WTC11 (cell line): ENCODE data around the gene SAFB2. TPM values are rescaled to one million over a fixed set of nuclear protein-coding genes. Genes with fewer than 3 reads are reported as not detected.

Source experiments
- ATAC-seq: fragments of 200-7000 bp; cut with Tn5 transposase; 2 replicates; pipeline ENCODE4 v1.10.0; 2021; ENCODE audit warnings: mild to moderate bottlenecking, moderate library complexity
- CTCF ChIA-PET: fragments of 300-600 bp; sonication (Branson Sonifier 250); formaldehyde crosslinking; loops from one replicate; lab custom pipeline; 2021; ENCODE audit warnings: antibody characterized with exemption; lab: Charles Lee
- POLR2A ChIA-PET: fragments of 350-600 bp; sonication (Branson Sonifier 250); formaldehyde crosslinking; loops from one replicate; lab custom pipeline; 2021; ENCODE audit warnings: antibody characterized with exemption; lab: Charles Lee
- DNase-seq: peaks from one replicate; pipeline ENCODE4 v3.0.0; 2021; ENCODE audit warnings: low spot score
- H3K27ac Mint-ChIP-seq: 2 replicates; pipeline ENCODE4 v1.8.0; 2021; ENCODE audit warnings: mixed read lengths
- H3K27me3 Mint-ChIP-seq: 2 replicates; pipeline ENCODE4 v1.8.0; 2021; ENCODE audit warnings: low read depth, mild to moderate bottlenecking, moderate library complexity, mixed read lengths
- H3K36me3 Mint-ChIP-seq: 2 replicates; pipeline ENCODE4 v1.8.0; 2021; ENCODE audit warnings: mixed read lengths
- H3K4me1 Mint-ChIP-seq: 2 replicates; pipeline ENCODE4 v1.8.0; 2022; ENCODE audit warnings: mixed read lengths
- H3K4me3 Mint-ChIP-seq: 2 replicates; pipeline ENCODE4 v1.8.0; 2021; ENCODE audit warnings: mild to moderate bottlenecking, moderate library complexity, mixed read lengths
- H3K9me3 Mint-ChIP-seq: 2 replicates; pipeline ENCODE4 v1.8.0; 2021; ENCODE audit warnings: mixed read lengths
- FOXP1 ChIP-seq: sonication (generic); formaldehyde crosslinking; IDR thresholded peaks from 2 replicates; pipeline ENCODE4 v1.8.0; 2022; ENCODE audit warnings: missing genetic modification reagents, mild to moderate bottlenecking, moderate library complexity, borderline replicate concordance
- GRHL2 ChIP-seq: fragments of 250-450 bp; sonication (Bioruptor Pico); IDR thresholded peaks from 2 replicates; pipeline ENCODE4 v1.8.0; 2022; ENCODE audit warnings: mild to moderate bottlenecking, moderate library complexity; ENCODE audit not compliant: insufficient replicate concordance, severe bottlenecking
- GTF2I ChIP-seq: fragments of 250-450 bp; sonication (Bioruptor Pico); conservative IDR thresholded peaks from 2 replicates; pipeline ENCODE4 v1.4.0; 2021; ENCODE audit warnings: mild to moderate bottlenecking
- HMGA2 ChIP-seq: fragments of 250-450 bp; sonication (Bioruptor Pico); IDR thresholded peaks from 2 replicates; pipeline ENCODE4 v1.4.0; 2021; ENCODE audit warnings: mild to moderate bottlenecking, moderate library complexity
- JAZF1 ChIP-seq: fragments of 250-450 bp; sonication (Bioruptor Pico); IDR thresholded peaks from 2 replicates; pipeline ENCODE4 v1.9.0; 2021; ENCODE audit warnings: moderate library complexity, mild to moderate bottlenecking, inconsistent platforms
- NFE2L1 ChIP-seq: sonication (generic); formaldehyde crosslinking; IDR thresholded peaks from 2 replicates; pipeline ENCODE4 v1.8.1; 2023; ENCODE audit warnings: missing genetic modification reagents
- NFYB ChIP-seq: sonication (generic); formaldehyde crosslinking; conservative IDR thresholded peaks from 2 replicates; pipeline ENCODE4 v1.8.0; 2022; ENCODE audit warnings: low read depth, missing genetic modification reagents
- RELA ChIP-seq: sonication (generic); formaldehyde crosslinking; IDR thresholded peaks from 2 replicates; pipeline ENCODE4 v1.8.1; 2022; ENCODE audit warnings: missing genetic modification reagents, mild to moderate bottlenecking, borderline replicate concordance
- SMAD4 ChIP-seq: sonication (generic); formaldehyde crosslinking; IDR thresholded peaks from 2 replicates; pipeline ENCODE4 v1.8.0; 2022; ENCODE audit warnings: mild to moderate bottlenecking, missing genetic modification reagents
- SP1 ChIP-seq: sonication (generic); formaldehyde crosslinking; conservative IDR thresholded peaks from 2 replicates; pipeline ENCODE4 v1.8.1; 2022; ENCODE audit warnings: missing genetic modification reagents
- TEAD1 ChIP-seq: sonication (generic); formaldehyde crosslinking; IDR thresholded peaks from 2 replicates; pipeline ENCODE4 v1.8.0; 2022; ENCODE audit warnings: mild to moderate bottlenecking, missing genetic modification reagents
- ZNF219 ChIP-seq: sonication (generic); formaldehyde crosslinking; IDR thresholded peaks from 2 replicates; pipeline ENCODE4 v1.8.0; 2023; ENCODE audit warnings: missing genetic modification reagents, mild to moderate bottlenecking, borderline replicate concordance
- ZNF232 ChIP-seq: sonication (generic); formaldehyde crosslinking; IDR thresholded peaks from 2 replicates; pipeline ENCODE4 v1.8.0; 2022; ENCODE audit warnings: mild to moderate bottlenecking, missing genetic modification reagents
- ZNF416 ChIP-seq: fragments of 250-450 bp; sonication (Bioruptor Pico); IDR thresholded peaks from 2 replicates; pipeline ENCODE4 v1.9.0; 2021; ENCODE audit warnings: mild to moderate bottlenecking, inconsistent platforms
- ZNF423 ChIP-seq: fragments of 250-450 bp; sonication (Bioruptor Pico); IDR thresholded peaks from 2 replicates; pipeline ENCODE4 v2.1.2; 2022; ENCODE audit warnings: mild to moderate bottlenecking, moderate library complexity
- total RNA-seq: library from RNA; stranded (reverse); gene quantifications from 3 replicates; pipeline ENCODE4 v1.2.3, GENCODE V29; 2021
- TF ChIP-seq, protein P1 (sequence below): fragments of 250-450 bp; sonication (Bioruptor Pico); IDR thresholded peaks from 2 replicates; pipeline ENCODE4 v1.9.0; 2021; ENCODE audit warnings: mild to moderate bottlenecking, borderline replicate concordance
- TF ChIP-seq, protein P2 (sequence below): sonication (generic); formaldehyde crosslinking; IDR thresholded peaks from 2 replicates; pipeline ENCODE4 v1.8.1; 2023; ENCODE audit warnings: mild to moderate bottlenecking, moderate library complexity, missing genetic modification reagents
- TF ChIP-seq, protein P3 (sequence below): sonication (generic); formaldehyde crosslinking; IDR thresholded peaks from 2 replicates; pipeline ENCODE4 v1.8.1; 2022; ENCODE audit warnings: missing genetic modification reagents, borderline replicate concordance
- TF ChIP-seq, protein P4 (sequence below): fragments of 200-600 bp; IDR thresholded peaks from 2 replicates; pipeline ENCODE4 v1.8.0; 2022; ENCODE audit warnings: antibody characterized with exemption
- TF ChIP-seq, protein P5 (sequence below): sonication (generic); formaldehyde crosslinking; IDR thresholded peaks from 2 replicates; pipeline ENCODE4 v1.8.1; 2023; ENCODE audit warnings: mild to moderate bottlenecking, missing genetic modification reagents, moderate library complexity
- TF ChIP-seq, protein P6 (sequence below): sonication (generic); formaldehyde crosslinking; IDR thresholded peaks from 2 replicates; pipeline ENCODE4 v1.8.1; 2023; ENCODE audit warnings: mild to moderate bottlenecking, missing genetic modification reagents
- TF ChIP-seq, protein P7 (sequence below): fragments of 250-450 bp; sonication (Bioruptor Pico); IDR thresholded peaks from 2 replicates; pipeline ENCODE4 v2.1.2; 2022; ENCODE audit warnings: mild to moderate bottlenecking, moderate library complexity

Gene SAFB2
- total RNA-seq, 1 experiment from 2014 or later = 100 TPM

DNA sequence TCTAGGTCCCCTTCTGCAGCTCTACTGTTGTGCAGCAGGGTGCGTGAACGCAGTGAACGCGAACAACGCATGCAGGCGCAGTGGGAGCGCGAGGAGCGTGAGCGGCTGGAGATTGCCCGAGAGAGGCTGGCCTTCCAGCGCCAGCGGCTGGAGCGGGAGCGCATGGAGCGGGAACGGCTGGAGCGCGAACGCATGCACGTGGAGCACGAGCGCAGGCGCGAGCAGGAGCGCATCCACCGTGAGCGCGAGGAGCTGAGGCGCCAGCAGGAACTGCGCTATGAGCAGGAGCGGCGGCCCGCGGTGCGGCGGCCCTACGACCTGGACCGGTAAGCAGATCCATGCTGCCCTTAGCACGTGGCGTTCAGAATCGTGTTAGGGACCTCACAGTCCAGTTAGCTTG lies 38.9 kb upstream of the SAFB2 start (continued):
- TF ChIP-seq, protein P1, sequence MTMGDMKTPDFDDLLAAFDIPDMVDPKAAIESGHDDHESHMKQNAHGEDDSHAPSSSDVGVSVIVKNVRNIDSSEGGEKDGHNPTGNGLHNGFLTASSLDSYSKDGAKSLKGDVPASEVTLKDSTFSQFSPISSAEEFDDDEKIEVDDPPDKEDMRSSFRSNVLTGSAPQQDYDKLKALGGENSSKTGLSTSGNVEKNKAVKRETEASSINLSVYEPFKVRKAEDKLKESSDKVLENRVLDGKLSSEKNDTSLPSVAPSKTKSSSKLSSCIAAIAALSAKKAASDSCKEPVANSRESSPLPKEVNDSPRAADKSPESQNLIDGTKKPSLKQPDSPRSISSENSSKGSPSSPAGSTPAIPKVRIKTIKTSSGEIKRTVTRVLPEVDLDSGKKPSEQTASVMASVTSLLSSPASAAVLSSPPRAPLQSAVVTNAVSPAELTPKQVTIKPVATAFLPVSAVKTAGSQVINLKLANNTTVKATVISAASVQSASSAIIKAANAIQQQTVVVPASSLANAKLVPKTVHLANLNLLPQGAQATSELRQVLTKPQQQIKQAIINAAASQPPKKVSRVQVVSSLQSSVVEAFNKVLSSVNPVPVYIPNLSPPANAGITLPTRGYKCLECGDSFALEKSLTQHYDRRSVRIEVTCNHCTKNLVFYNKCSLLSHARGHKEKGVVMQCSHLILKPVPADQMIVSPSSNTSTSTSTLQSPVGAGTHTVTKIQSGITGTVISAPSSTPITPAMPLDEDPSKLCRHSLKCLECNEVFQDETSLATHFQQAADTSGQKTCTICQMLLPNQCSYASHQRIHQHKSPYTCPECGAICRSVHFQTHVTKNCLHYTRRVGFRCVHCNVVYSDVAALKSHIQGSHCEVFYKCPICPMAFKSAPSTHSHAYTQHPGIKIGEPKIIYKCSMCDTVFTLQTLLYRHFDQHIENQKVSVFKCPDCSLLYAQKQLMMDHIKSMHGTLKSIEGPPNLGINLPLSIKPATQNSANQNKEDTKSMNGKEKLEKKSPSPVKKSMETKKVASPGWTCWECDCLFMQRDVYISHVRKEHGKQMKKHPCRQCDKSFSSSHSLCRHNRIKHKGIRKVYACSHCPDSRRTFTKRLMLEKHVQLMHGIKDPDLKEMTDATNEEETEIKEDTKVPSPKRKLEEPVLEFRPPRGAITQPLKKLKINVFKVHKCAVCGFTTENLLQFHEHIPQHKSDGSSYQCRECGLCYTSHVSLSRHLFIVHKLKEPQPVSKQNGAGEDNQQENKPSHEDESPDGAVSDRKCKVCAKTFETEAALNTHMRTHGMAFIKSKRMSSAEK (CRISPR knock-in tag) = no peak
- TF ChIP-seq FOXP1 (CRISPR knock-in tag) = no peak
- TF ChIP-seq ZNF219 = no peak
- TF ChIP-seq, protein P2, sequence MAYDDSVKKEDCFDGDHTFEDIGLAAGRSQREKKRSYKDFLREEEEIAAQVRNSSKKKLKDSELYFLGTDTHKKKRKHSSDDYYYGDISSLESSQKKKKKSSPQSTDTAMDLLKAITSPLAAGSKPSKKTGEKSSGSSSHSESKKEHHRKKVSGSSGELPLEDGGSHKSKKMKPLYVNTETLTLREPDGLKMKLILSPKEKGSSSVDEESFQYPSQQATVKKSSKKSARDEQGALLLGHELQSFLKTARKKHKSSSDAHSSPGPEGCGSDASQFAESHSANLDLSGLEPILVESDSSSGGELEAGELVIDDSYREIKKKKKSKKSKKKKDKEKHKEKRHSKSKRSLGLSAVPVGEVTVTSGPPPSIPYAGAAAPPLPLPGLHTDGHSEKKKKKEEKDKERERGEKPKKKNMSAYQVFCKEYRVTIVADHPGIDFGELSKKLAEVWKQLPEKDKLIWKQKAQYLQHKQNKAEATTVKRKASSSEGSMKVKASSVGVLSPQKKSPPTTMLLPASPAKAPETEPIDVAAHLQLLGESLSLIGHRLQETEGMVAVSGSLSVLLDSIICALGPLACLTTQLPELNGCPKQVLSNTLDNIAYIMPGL (CRISPR knock-in tag) = no peak
- no peak for TF ChIP-seq ZNF423 (CRISPR knock-in tag)
- TF ChIP-seq JAZF1 = no peak
- TF ChIP-seq, protein P3, sequence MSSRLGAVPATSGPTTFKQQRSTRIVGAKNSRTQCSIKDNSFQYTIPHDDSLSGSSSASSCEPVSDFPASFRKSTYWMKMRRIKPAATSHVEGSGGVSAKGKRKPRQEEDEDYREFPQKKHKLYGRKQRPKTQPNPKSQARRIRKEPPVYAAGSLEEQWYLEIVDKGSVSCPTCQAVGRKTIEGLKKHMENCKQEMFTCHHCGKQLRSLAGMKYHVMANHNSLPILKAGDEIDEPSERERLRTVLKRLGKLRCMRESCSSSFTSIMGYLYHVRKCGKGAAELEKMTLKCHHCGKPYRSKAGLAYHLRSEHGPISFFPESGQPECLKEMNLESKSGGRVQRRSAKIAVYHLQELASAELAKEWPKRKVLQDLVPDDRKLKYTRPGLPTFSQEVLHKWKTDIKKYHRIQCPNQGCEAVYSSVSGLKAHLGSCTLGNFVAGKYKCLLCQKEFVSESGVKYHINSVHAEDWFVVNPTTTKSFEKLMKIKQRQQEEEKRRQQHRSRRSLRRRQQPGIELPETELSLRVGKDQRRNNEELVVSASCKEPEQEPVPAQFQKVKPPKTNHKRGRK (CRISPR knock-in tag) = no peak
- TF ChIP-seq RELA = no peak
- TF ChIP-seq, protein P4, sequence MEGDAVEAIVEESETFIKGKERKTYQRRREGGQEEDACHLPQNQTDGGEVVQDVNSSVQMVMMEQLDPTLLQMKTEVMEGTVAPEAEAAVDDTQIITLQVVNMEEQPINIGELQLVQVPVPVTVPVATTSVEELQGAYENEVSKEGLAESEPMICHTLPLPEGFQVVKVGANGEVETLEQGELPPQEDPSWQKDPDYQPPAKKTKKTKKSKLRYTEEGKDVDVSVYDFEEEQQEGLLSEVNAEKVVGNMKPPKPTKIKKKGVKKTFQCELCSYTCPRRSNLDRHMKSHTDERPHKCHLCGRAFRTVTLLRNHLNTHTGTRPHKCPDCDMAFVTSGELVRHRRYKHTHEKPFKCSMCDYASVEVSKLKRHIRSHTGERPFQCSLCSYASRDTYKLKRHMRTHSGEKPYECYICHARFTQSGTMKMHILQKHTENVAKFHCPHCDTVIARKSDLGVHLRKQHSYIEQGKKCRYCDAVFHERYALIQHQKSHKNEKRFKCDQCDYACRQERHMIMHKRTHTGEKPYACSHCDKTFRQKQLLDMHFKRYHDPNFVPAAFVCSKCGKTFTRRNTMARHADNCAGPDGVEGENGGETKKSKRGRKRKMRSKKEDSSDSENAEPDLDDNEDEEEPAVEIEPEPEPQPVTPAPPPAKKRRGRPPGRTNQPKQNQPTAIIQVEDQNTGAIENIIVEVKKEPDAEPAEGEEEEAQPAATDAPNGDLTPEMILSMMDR = no peak
- TF ChIP-seq, protein P5, sequence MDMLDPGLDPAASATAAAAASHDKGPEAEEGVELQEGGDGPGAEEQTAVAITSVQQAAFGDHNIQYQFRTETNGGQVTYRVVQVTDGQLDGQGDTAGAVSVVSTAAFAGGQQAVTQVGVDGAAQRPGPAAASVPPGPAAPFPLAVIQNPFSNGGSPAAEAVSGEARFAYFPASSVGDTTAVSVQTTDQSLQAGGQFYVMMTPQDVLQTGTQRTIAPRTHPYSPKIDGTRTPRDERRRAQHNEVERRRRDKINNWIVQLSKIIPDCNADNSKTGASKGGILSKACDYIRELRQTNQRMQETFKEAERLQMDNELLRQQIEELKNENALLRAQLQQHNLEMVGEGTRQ (CRISPR knock-in tag) = no peak
- no peak for TF ChIP-seq HMGA2 (CRISPR knock-in tag)
- TF ChIP-seq ZNF232 = no peak
- TF ChIP-seq NFYB = no peak
- no peak for TF ChIP-seq NFE2L1
- TF ChIP-seq, all 79 proteins: peak for 0

DNA sequence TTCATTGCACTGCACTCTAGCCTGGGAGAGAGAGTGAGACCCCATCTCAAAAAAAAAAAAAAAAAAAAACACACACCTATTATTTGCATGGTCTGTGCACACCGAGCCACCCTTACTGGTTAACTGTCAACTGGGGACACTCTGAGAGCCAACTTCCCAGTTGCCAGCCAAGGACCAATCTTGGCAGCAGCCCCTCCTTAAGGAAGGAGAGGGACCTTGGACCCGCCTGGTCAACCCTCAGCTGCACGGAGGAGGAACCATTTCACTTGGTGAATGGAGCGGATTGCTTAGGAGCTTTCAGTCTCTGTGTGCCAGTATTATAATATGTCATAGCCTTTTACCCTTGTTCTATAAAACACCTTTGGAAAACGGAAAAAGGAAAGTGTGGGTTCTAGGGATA lies 32.8 kb upstream of the SAFB2 start:
- no peak for DNase-seq
- no peak overlapping the region for H3K27ac Mint-ChIP-seq
- H3K9me3 Mint-ChIP-seq = no peaks in the 10 kb centered on the region
- CTCF ChIA-PET = no interaction called here
- ATAC-seq = no peak
- H3K36me3 Mint-ChIP-seq = peaks cover 70% of the 10 kb centered on the region
- POLR2A ChIA-PET = no interaction called here
- H3K4me3 Mint-ChIP-seq = no peak overlapping the region
- H3K27me3 Mint-ChIP-seq = no peaks in the 10 kb centered on the region
- H3K4me1 Mint-ChIP-seq = no peaks in the 10 kb centered on the region
- TF ChIP-seq SP1 (no peak), GRHL2 (no peak), ZNF416 (no peak), GTF2I (no peak), SMAD4 (CRISPR knock-in tag) (no peak), TEAD1 (CRISPR knock-in tag) (no peak)
- TF ChIP-seq, protein P5 (CRISPR knock-in tag) = no peak
- TF ChIP-seq, protein P6, sequence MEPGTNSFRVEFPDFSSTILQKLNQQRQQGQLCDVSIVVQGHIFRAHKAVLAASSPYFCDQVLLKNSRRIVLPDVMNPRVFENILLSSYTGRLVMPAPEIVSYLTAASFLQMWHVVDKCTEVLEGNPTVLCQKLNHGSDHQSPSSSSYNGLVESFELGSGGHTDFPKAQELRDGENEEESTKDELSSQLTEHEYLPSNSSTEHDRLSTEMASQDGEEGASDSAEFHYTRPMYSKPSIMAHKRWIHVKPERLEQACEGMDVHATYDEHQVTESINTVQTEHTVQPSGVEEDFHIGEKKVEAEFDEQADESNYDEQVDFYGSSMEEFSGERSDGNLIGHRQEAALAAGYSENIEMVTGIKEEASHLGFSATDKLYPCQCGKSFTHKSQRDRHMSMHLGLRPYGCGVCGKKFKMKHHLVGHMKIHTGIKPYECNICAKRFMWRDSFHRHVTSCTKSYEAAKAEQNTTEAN = no peak
- TF ChIP-seq, protein P2 (CRISPR knock-in tag) = no peak
- TF ChIP-seq, protein P7, sequence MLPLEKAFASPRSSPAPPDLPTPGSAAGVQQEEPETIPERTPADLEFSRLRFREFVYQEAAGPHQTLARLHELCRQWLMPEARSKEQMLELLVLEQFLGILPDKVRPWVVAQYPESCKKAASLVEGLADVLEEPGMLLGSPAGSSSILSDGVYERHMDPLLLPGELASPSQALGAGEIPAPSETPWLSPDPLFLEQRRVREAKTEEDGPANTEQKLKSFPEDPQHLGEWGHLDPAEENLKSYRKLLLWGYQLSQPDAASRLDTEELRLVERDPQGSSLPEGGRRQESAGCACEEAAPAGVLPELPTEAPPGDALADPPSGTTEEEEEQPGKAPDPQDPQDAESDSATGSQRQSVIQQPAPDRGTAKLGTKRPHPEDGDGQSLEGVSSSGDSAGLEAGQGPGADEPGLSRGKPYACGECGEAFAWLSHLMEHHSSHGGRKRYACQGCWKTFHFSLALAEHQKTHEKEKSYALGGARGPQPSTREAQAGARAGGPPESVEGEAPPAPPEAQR (CRISPR knock-in tag) = no peak
